ENCODE data around the gene BIVM. TPM values are rescaled to one million over a fixed set of nuclear protein-coding genes. Genes with fewer than 3 reads are reported as not detected.
"Not testable (repeated sequence)": the region's sequence is repeated elsewhere in the genome, so short reads cannot be mapped to it uniquely, and the experiment has no call there.

Gene BIVM
- total RNA-seq, 1 donor from 2014 or later: 13.4 TPM

GRCh38 chr13:102777736-102778135 is 21.2 kb upstream of the BIVM start:
- Histone ChIP-seq H3K27me3 (ENCODE audit: low read depth) (no peaks in the 10 kb centered on the region), H3K9me3 (no peaks in the 10 kb centered on the region), H3K27ac (no peak overlapping the region), H3K36me3 (no peaks in the 10 kb centered on the region), H3K4me1 (peaks cover 4% of the 10 kb centered on the region), H3K4me3 (no peak overlapping the region)
- intact Hi-C loops (cut with DNase I): no loop called here
- TF ChIP-seq CTCF (IDR thresholded peaks at IDR 0.05): no peak
- ATAC-seq: no peak
- no peak for DNase-seq

DNA sequence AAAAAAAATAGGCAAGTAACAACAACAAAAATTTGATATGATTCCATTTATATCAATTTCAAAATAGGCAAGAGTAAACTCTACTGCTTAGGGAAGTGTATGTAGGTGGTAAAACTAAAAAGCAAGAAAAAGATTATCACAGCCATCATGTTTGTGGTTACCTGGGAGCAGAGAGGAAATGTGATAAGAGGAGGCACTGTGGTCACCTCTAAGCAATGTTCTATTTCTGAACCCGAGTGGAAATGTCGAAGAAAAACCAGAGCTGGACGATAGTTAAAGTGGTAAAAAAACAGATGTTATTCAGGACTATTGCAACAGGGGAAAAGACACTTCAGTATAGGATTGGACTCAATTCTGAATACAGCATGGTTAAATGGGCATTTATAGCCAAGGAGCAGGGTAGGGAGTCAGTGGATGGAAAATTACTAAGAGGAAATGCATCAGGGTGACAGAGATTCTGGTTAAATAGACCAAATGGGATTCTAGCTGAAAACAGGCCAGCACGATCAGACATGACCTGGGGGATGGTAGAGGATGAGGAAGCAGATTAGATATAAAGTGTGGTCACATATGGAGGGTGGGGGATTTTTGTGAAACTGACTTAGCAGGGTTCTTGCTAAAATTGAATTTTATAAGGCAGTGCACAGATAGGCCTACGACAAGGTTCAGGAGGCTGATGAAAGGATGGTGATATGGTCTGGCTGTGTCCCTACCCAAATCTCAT is 19.3 kb upstream of the BIVM start:
- H3K4me1 ChIP-seq: no peaks in the 10 kb centered on the region
- H3K27ac ChIP-seq: no peak overlapping the region
- H3K9me3 ChIP-seq: no peaks in the 10 kb centered on the region
- intact Hi-C loops (cut with DNase I): no loop called here
- no peak for TF ChIP-seq CTCF (IDR thresholded peaks at IDR 0.05)
- no peak for ATAC-seq
- DNase-seq: no peak
- H3K36me3 ChIP-seq: no peaks in the 10 kb centered on the region
- H3K27me3 ChIP-seq (ENCODE audit: low read depth): no peaks in the 10 kb centered on the region
- no peak overlapping the region for H3K4me3 ChIP-seq

DNA sequence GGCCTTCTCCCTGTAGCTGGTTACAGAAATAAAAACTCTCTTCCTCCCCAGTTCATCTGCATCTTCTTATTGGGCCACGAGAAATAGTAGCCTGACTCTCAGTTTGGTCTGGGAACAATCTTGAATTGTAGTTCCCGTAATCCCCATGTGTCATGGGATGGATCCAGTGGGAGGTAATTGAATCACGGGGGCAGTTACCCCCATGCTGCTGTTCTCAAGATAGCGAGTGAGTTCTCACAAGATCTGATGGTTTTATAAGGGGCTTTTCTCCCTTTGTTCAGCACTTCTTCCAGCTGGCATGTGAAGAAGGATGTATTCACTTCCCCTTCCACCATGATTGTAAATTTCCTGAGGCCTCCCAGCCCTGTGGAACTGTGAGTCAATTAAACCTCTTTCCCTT is 18.3 kb upstream of the BIVM start:
- DNase-seq; H3K36me3 ChIP-seq; H3K4me3 ChIP-seq; ATAC-seq; H3K27me3 ChIP-seq (ENCODE audit: low read depth); H3K27ac ChIP-seq; H3K9me3 ChIP-seq; intact Hi-C loops (cut with DNase I); H3K4me1 ChIP-seq: not testable (repeated sequence)

GRCh38 chr13:102781591-102781990 is 17.3 kb upstream of the BIVM start:
- no peak for ATAC-seq
- no peaks in the 10 kb centered on the region for H3K36me3 ChIP-seq
- no peaks in the 10 kb centered on the region for H3K4me1 ChIP-seq
- H3K9me3 ChIP-seq: no peaks in the 10 kb centered on the region
- H3K4me3 ChIP-seq: no peak overlapping the region
- H3K27ac ChIP-seq: no peak overlapping the region
- DNase-seq: no peak
- intact Hi-C loops (cut with DNase I): no loop called here
- no peak for TF ChIP-seq CTCF (IDR thresholded peaks at IDR 0.05)
- no peaks in the 10 kb centered on the region for H3K27me3 ChIP-seq (ENCODE audit: low read depth)

DNA sequence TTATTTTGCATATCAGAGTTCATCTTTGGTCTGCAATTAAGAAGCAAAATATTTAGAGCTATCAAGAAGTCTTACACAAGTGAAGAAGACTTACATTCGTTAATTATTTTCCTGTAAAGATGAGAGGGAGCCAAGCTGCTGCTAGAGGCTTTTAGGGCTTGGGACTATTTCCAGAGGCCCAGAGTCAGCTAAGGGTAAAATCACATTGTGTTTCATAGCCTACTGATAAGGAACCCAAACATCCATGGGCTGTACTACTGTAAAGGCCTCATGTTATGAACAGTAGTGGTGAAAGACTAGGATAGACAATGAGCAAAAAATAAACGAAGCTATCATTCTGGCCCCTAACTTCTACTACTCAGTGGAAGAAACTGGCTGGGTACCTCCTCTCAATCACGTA is 14.4 kb upstream of the BIVM start:
- Histone ChIP-seq H3K4me3 (no peak overlapping the region), H3K4me1 (no peaks in the 10 kb centered on the region), H3K36me3 (peaks cover 6% of the 10 kb centered on the region), H3K27me3 (ENCODE audit: low read depth) (no peaks in the 10 kb centered on the region), H3K9me3 (no peaks in the 10 kb centered on the region), H3K27ac (no peak overlapping the region)
- no peak for TF ChIP-seq CTCF (IDR thresholded peaks at IDR 0.05)
- no peak for ATAC-seq
- DNase-seq: no peak
- intact Hi-C loops (cut with DNase I): no loop called here

- H3K4me3 ChIP-seq: no peak overlapping the region
- peaks cover 21% of the 10 kb centered on the region for H3K36me3 ChIP-seq
- intact Hi-C loops (cut with DNase I): no loop called here
- no peaks in the 10 kb centered on the region for H3K4me1 ChIP-seq
- H3K9me3 ChIP-seq: no peaks in the 10 kb centered on the region
- no peak for ATAC-seq
- no peaks in the 10 kb centered on the region for H3K27me3 ChIP-seq (ENCODE audit: low read depth)
- no peak overlapping the region for H3K27ac ChIP-seq
- DNase-seq: no peak
- no peak for TF ChIP-seq CTCF (IDR thresholded peaks at IDR 0.05)
These were observed 10.2 kb upstream of the BIVM start for GRCh38 chr13:102788683-102789082.
